Peyer's patch (tissue), 4 donors: Measurements from ENCODE around the gene ABCC6.

Experiments
- POLR2A ChIP-seq, 2 donors: fragments of 450-650 bp; IDR thresholded peaks; one replicate each; pipeline ENCODE4 v1.5.1; 2017; ENCODE audit warnings: antibody characterized with exemption in 2 of 2, mild to moderate bottlenecking in 2 of 2, moderate library complexity in 2 of 2
- TF ChIP-seq, protein P1 (sequence below), 6 experiments: fragments of 450-650 bp in 4 of 6; fragments of 200-600 bp in 2 of 6; sonication (generic) in 1 of 6; IDR thresholded peaks; one replicate each; pipeline ENCODE4 v1.5.1; 2017 to 2019; ENCODE audit warnings: antibody characterized with exemption in 6 of 6, mild to moderate bottlenecking in 3 of 6, moderate library complexity in 1 of 6

DNA sequence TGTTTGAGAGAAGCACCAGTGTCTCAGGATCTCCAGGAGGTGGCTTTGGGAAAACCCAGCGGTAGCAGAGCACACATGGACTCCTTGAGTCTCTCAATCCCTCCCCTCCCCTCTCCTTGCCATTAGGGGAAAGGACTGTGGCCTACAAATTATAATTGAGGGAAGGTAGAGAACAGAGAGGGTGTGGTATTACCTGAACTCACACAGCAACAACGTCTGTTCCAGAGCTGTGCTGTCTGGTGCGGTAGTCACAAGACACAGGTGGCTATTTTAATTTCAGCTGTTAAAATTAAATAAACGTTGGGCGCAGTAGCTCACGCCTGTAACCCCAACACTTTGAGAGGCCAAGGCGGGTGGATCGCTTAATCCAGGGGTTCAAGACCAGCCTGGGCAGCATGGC, 110.2 kb downstream of the ABCC6 start:
- TF ChIP-seq, protein P1, sequence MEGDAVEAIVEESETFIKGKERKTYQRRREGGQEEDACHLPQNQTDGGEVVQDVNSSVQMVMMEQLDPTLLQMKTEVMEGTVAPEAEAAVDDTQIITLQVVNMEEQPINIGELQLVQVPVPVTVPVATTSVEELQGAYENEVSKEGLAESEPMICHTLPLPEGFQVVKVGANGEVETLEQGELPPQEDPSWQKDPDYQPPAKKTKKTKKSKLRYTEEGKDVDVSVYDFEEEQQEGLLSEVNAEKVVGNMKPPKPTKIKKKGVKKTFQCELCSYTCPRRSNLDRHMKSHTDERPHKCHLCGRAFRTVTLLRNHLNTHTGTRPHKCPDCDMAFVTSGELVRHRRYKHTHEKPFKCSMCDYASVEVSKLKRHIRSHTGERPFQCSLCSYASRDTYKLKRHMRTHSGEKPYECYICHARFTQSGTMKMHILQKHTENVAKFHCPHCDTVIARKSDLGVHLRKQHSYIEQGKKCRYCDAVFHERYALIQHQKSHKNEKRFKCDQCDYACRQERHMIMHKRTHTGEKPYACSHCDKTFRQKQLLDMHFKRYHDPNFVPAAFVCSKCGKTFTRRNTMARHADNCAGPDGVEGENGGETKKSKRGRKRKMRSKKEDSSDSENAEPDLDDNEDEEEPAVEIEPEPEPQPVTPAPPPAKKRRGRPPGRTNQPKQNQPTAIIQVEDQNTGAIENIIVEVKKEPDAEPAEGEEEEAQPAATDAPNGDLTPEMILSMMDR (IDR thresholded peaks at IDR 0.05), result no peak
- TF ChIP-seq POLR2A (IDR thresholded peaks at IDR 0.05), result no peak
